Testis (tissue), 3 donors: Measurements from ENCODE around the gene PRRG3. TPM values are rescaled to one million over a fixed set of nuclear protein-coding genes. Genes with fewer than 3 reads are reported as not detected.

Experiments
- DNase-seq: peaks from one replicate; pipeline ENCODE4 v3.0.0-alpha.2; 2019
- H3K27ac ChIP-seq, 2 donors: fragments of 200-600 bp; sonication (generic); one replicate each; pipeline ENCODE4 v1.5.1; 2019
- H3K27me3 ChIP-seq: fragments of 200-600 bp; sonication (generic); one replicate; pipeline ENCODE4 v1.5.1; 2019
- H3K36me3 ChIP-seq: fragments of 200-600 bp; sonication (generic); one replicate; pipeline ENCODE4 v1.5.1; 2017; ENCODE audit warnings: low read depth; ENCODE audit errors: missing control alignments
- H3K4me1 ChIP-seq: fragments of 200-600 bp; sonication (generic); one replicate; pipeline ENCODE4 v1.5.1; 2019
- H3K4me3 ChIP-seq, 2 donors: fragments of 200-600 bp; sonication (generic); one replicate each; pipeline ENCODE4 v1.5.1; 2017 to 2019
- H3K9me3 ChIP-seq: fragments of 200-600 bp; sonication (generic); one replicate; pipeline ENCODE4 v1.5.1; 2017
- POLR2A ChIP-seq: fragments of 450-650 bp; IDR thresholded peaks from one replicate; pipeline ENCODE4 v1.6.1; 2017; ENCODE audit warnings: antibody characterized with exemption, mild to moderate bottlenecking, moderate library complexity
- WGBS, 2 donors: methylation state at CpG; one replicate each; pipeline ENCODE4 v1.1.5; 2018; 5-methylcytosine and 5-hydroxymethylcytosine counted together
- intact Hi-C: fragments of 100-400 bp; cut with DNase I; formaldehyde crosslinking; loops from one replicate; pipeline ENCODE4 v1.15.1; 2023; ENCODE audit warnings: low total_unique reads
- polyA plus RNA-seq: library from polyadenylated mRNA; stranded (reverse); fragments of 350-450 nt; fragmentation: Illumina TruSeq; extraction: RNeasy Lipid Tissue Mini Kit (QIAGEN cat#74804); gene quantifications from one replicate; pipeline ENCODE4 v1.2.3, GENCODE V29; 2014; ENCODE audit warnings: low read depth, low replicate concordance; ENCODE audit not compliant: insufficient read depth
- total RNA-seq, 2 donors: library from RNA; depleted of rRNA; stranded (reverse); fragments of >200 nt; gene quantifications; one replicate each; pipeline ENCODE4 v1.2.3, GENCODE V29; 2016
- TF ChIP-seq, protein P1 (sequence below), 3 experiments: fragments of 450-650 bp in 2 of 3; fragments of 200-600 bp in 1 of 3; sonication (generic) in 1 of 3; IDR thresholded peaks; one replicate each; pipeline ENCODE4 v1.5.1; 2016 to 2019; ENCODE audit warnings: antibody characterized with exemption in 3 of 3, mild to moderate bottlenecking in 2 of 3, moderate library complexity in 1 of 3

PRRG3 gene
- total and polyA plus RNA-seq, 3 donors from 2014 or later, result 0.94 to 2.2 (median 1.7) TPM

DNA sequence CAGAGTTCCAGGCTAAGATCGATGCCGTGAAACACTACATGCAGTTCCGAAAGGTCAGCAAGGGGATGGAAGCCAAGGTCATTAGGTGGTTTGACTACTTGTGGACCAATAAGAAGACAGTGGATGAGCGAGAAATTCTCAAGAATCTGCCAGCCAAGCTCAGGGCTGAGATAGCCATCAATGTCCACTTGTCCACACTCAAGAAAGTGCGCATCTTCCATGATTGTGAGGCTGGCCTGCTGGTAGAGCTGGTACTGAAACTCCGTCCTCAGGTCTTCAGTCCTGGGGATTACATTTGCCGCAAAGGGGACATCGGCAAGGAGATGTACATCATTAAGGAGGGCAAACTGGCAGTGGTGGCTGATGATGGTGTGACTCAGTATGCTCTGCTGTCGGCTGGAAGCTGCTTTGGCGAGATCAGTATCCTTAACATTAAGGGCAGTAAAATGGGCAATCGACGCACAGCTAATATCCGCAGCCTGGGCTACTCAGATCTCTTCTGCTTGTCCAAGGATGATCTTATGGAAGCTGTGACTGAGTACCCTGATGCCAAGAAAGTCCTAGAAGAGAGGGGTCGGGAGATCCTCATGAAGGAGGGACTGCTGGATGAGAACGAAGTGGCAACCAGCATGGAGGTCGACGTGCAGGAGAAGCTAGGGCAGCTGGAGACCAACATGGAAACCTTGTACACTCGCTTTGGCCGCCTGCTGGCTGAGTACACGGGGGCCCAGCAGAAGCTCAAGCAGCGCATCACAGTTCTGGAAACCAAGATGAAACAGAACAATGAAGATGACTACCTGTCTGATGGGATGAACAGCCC is 48.6 kb downstream of the PRRG3 start:
- no peak overlapping the region for H3K27ac ChIP-seq
- no peak for DNase-seq
- no peaks in the 10 kb centered on the region for H3K9me3 ChIP-seq
- no peaks in the 10 kb centered on the region for H3K36me3 ChIP-seq
- no peaks in the 10 kb centered on the region for H3K4me1 ChIP-seq
- H3K27me3 ChIP-seq, result no peaks in the 10 kb centered on the region
- intact Hi-C loops, result no loop called here
- no peak overlapping the region for H3K4me3 ChIP-seq
- TF ChIP-seq, protein P1, sequence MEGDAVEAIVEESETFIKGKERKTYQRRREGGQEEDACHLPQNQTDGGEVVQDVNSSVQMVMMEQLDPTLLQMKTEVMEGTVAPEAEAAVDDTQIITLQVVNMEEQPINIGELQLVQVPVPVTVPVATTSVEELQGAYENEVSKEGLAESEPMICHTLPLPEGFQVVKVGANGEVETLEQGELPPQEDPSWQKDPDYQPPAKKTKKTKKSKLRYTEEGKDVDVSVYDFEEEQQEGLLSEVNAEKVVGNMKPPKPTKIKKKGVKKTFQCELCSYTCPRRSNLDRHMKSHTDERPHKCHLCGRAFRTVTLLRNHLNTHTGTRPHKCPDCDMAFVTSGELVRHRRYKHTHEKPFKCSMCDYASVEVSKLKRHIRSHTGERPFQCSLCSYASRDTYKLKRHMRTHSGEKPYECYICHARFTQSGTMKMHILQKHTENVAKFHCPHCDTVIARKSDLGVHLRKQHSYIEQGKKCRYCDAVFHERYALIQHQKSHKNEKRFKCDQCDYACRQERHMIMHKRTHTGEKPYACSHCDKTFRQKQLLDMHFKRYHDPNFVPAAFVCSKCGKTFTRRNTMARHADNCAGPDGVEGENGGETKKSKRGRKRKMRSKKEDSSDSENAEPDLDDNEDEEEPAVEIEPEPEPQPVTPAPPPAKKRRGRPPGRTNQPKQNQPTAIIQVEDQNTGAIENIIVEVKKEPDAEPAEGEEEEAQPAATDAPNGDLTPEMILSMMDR (IDR thresholded peaks at IDR 0.05), result no peak
- no peak for TF ChIP-seq POLR2A
- WGBS, 2 donors, result 89 to 95% methylated on average over 16 to 21 of the region's 21 CpGs

DNA sequence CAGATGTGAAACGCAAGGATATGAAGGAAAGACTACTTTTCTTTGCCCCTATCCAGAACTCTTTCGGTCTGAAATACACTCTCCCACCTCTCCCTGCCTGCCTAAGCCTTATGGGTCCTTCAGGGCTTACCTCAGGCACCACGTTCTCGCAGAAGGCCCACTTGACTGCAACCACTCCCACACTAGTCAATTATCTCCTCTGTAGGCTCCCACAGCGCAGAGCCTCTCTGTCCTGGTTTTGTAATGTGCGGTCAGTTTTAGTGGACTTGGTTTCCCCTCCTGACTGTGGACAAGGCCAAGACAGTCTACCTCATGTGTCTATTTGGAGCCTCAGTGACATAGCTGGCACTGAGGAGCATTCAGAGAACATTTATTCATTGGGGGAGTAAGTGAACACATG is 50.4 kb downstream of the PRRG3 start:
- 70 to 88% methylated on average over 6 of the region's 6 CpGs for WGBS, 2 donors

DNA sequence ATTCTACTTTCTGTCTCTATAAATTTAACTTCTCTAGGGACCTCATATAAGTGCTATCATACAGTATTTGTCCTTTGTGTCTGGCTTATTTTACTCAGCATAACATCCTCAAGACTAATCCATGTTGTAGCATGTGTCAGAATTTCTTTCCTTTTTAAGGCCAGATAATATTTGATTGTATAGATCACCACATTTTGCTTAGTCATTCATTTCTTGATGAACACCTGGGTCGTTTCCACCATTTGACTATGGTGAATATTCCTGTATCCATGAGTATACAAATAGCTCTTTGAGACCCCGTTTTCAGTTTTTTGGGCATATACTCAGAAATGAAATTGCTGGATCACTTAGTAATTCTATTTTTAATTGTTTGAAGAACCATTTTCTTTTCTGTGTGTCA is 51.2 kb downstream of the PRRG3 start:
- no peak overlapping the region for H3K4me3 ChIP-seq
- intact Hi-C loops, result no loop called here
- no peak overlapping the region for H3K27ac ChIP-seq
- DNase-seq, result no peak
- no peaks in the 10 kb centered on the region for H3K36me3 ChIP-seq
- 76 to 77% methylated on average over 2 of the region's 2 CpGs for WGBS, 2 donors
- H3K4me1 ChIP-seq, result no peaks in the 10 kb centered on the region
- no peak for TF ChIP-seq POLR2A
- TF ChIP-seq, protein P1 (IDR thresholded peaks at IDR 0.05), result no peak
- no peaks in the 10 kb centered on the region for H3K9me3 ChIP-seq
- no peaks in the 10 kb centered on the region for H3K27me3 ChIP-seq

More for the DNA sequence above, 50.4 kb downstream of the PRRG3 start:
- H3K36me3 ChIP-seq, result no peaks in the 10 kb centered on the region
- H3K27me3 ChIP-seq, result no peaks in the 10 kb centered on the region
- no peak overlapping the region for H3K27ac ChIP-seq
- H3K4me3 ChIP-seq, result no peak overlapping the region
- no peaks in the 10 kb centered on the region for H3K4me1 ChIP-seq
- TF ChIP-seq, protein P1 (IDR thresholded peaks at IDR 0.05), result no peak
- no peak for TF ChIP-seq POLR2A
- no peak for DNase-seq
- intact Hi-C loops, result no loop called here
- H3K9me3 ChIP-seq, result no peaks in the 10 kb centered on the region

DNA sequence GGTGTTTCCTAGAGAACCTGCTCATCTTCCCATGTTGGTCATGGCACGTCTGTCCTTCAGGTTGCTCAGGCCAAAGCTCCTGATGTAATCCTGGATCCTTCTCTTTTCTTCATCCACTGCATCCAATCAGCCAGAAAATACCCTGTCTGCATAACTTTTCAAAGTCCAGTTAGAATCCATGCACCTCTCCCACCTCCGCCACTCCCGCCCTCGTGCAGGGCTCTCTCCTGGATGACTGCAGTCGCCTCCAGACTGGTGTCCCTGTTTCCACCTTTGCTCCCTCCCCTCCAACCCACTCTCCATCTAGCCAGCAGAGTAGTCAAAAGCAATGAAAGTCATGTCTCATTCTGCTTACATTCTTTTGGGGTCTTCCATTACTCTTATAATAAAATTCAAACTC is 55.3 kb downstream of the PRRG3 start:
- 96 to 97% methylated on average over 4 to 5 of the region's 5 CpGs for WGBS, 2 donors
- no peak overlapping the region for H3K4me3 ChIP-seq
- no peak overlapping the region for H3K27ac ChIP-seq
- no peaks in the 10 kb centered on the region for H3K27me3 ChIP-seq
- H3K36me3 ChIP-seq, result no peaks in the 10 kb centered on the region
- no peak for TF ChIP-seq POLR2A
- TF ChIP-seq, protein P1 (IDR thresholded peaks at IDR 0.05), result no peak
- intact Hi-C loops, result loop anchor here (10.0 kb wide), 1 partner anchor 884 kb away; the partner anchor contains the start of gene GABRQ
- no peak for DNase-seq
- H3K4me1 ChIP-seq, result no peaks in the 10 kb centered on the region
- no peaks in the 10 kb centered on the region for H3K9me3 ChIP-seq
